Lower leg skin (tissue), 3 donors: Measurements from ENCODE around the gene LRP5.

Experiments
- POLR2A ChIP-seq, 2 donors: fragments of 450-650 bp; IDR thresholded peaks; one replicate each; pipeline ENCODE4 v1.6.1; 2016 to 2017; ENCODE audit warnings: antibody characterized with exemption in 2 of 2, mild to moderate bottlenecking in 1 of 2, moderate library complexity in 1 of 2
- TF ChIP-seq, protein P1 (sequence below), 3 donors: fragments of 450-650 bp; IDR thresholded peaks; one replicate each; pipeline ENCODE4 v1.5.1; 2016; ENCODE audit warnings: antibody characterized with exemption in 3 of 3, mild to moderate bottlenecking in 3 of 3, moderate library complexity in 2 of 3

DNA sequence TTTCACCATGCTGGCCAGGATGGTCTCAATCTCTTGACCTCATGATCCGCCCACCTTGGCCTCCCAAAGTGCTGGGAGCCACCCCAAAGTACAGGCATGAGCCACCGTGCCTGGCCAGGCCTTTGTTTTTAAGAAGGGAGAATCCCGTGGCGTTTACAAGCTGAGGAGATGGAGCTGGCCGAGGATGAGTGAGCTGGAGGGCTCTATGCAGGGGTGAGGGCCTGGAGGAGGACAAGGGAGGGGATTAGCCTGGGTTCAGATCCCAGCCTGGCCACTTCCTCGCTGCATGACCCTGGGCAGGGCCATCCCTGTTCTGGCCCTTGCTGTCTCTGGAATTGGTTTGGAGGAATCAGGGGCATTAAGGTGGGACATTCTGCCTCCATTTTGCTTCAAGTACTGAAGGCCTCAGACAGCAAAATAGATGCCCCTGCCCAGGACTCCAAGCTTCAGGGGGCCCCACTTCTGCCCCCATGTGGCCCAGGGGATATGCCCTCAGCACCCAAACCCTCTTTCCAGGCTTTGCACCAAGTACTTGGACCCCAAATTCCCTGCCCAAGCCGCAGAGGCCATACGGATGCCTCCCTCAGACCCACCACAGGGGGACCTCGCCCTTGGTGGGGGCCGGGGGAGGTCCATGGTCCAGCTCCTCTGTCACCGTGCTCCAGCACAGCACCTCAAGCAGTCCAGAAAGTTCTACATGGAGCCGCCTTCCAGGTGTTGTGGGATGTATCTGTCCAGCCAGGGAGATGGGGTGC lies 12.1 kb upstream of the LRP5 start:
- TF ChIP-seq, protein P1, sequence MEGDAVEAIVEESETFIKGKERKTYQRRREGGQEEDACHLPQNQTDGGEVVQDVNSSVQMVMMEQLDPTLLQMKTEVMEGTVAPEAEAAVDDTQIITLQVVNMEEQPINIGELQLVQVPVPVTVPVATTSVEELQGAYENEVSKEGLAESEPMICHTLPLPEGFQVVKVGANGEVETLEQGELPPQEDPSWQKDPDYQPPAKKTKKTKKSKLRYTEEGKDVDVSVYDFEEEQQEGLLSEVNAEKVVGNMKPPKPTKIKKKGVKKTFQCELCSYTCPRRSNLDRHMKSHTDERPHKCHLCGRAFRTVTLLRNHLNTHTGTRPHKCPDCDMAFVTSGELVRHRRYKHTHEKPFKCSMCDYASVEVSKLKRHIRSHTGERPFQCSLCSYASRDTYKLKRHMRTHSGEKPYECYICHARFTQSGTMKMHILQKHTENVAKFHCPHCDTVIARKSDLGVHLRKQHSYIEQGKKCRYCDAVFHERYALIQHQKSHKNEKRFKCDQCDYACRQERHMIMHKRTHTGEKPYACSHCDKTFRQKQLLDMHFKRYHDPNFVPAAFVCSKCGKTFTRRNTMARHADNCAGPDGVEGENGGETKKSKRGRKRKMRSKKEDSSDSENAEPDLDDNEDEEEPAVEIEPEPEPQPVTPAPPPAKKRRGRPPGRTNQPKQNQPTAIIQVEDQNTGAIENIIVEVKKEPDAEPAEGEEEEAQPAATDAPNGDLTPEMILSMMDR (IDR thresholded peaks at IDR 0.05): no peak
- TF ChIP-seq POLR2A (IDR thresholded peaks at IDR 0.05): no peak
